ENCODE measurements around the gene FAM180B. TPM values are rescaled to one million over a fixed set of nuclear protein-coding genes. Genes with fewer than 3 reads are reported as not detected.
A peak's percentile ranks its signal among the peaks of the same experiment; 100 is the strongest.

Gene FAM180B
- total RNA-seq, 1 experiment from 2014 or later = 0.28 TPM

- Mint-ChIP-seq H3K9me3 (no peaks in the 10 kb centered on the region), H3K4me1 (peaks cover 26% of the 10 kb centered on the region), H3K27me3 (ENCODE audit: low read depth) (peaks cover 67% of the 10 kb centered on the region), H3K36me3 (no peaks in the 10 kb centered on the region), H3K4me3 (peak overlapping the region; percentile 77), H3K27ac (no peak overlapping the region)
- no peak for DNase-seq (ENCODE audit: low spot score)
- POLR2A ChIA-PET = interaction anchor here (0.6 kb wide), 1 partner anchor 193 kb away, joined by 5 read pairs; no protein-coding TSS in a partner anchor
- ATAC-seq = no peak
- CTCF ChIA-PET = interaction anchor here (1.0 to 1.4 kb wide), 2 partner anchors 12 to 40 kb away, joined by 3 read pairs; no protein-coding TSS in a partner anchor
- no peak for TF ChIP-seq ZNF425 (CRISPR knock-in tag; conservative IDR thresholded peaks at IDR 0.05)
Measured at GRCh38 chr11:47592970-47593369, 6.5 kb downstream of the FAM180B start.

GRCh38 chr11:47593492-47593933 lies 7.0 kb downstream of the FAM180B start:
- POLR2A ChIA-PET = interaction anchor here (0.6 kb wide), 1 partner anchor 194 kb away, joined by 5 read pairs; no protein-coding TSS in a partner anchor
- Mint-ChIP-seq H3K4me3 (peak overlapping the region; percentile 77), H3K27me3 (ENCODE audit: low read depth) (peaks cover 67% of the 10 kb centered on the region), H3K27ac (no peak overlapping the region), H3K4me1 (peaks cover 26% of the 10 kb centered on the region), H3K36me3 (no peaks in the 10 kb centered on the region), H3K9me3 (no peaks in the 10 kb centered on the region)
- DNase-seq (ENCODE audit: low spot score) (no peak), ATAC-seq (peak; percentile 5; the same call in 1 of the 2 replicates)
- CTCF ChIA-PET = interaction anchor here (2.4 kb wide), 1 partner anchor 24 kb away, joined by 9 read pairs; no protein-coding TSS in a partner anchor
- TF ChIP-seq GTF2I (CRISPR knock-in tag; conservative IDR thresholded peaks at IDR 0.05) (no peak), PRRX2 (CRISPR knock-in tag; IDR thresholded peaks at IDR 0.05) (no peak), PRDM15 (CRISPR knock-in tag; IDR thresholded peaks at IDR 0.05) (no peak), IRF2 (CRISPR knock-in tag; IDR thresholded peaks at IDR 0.05; ENCODE audit: borderline replicate concordance, low read depth) (no peak), ZNF416 (CRISPR knock-in tag; IDR thresholded peaks at IDR 0.05) (no peak), JUN (CRISPR knock-in tag; IDR thresholded peaks at IDR 0.05) (no peak), ZMAT4 (CRISPR knock-in tag; IDR thresholded peaks at IDR 0.05) (no peak), EMX1 (CRISPR knock-in tag; IDR thresholded peaks at IDR 0.05) (no peak), CREB1 (CRISPR knock-in tag; IDR thresholded peaks at IDR 0.05) (no peak), IRF1 (CRISPR knock-in tag; IDR thresholded peaks at IDR 0.05) (no peak)

- Mint-ChIP-seq H3K27ac (no peak within 1 kb of the TSS), H3K36me3 (no peaks in the 10 kb centered on the region), H3K9me3 (no peaks in the 10 kb centered on the region), H3K4me1 (peaks cover 30% of the 10 kb centered on the region), H3K4me3 (peak within 1 kb of the TSS; percentile 78), H3K27me3 (ENCODE audit: low read depth) (peaks cover 61% of the 10 kb centered on the region)
- ATAC-seq (peak; percentile 47), DNase-seq (ENCODE audit: low spot score) (peak; percentile 58)
- no peak for TF ChIP-seq ARID4B (CRISPR knock-in tag; IDR thresholded peaks at IDR 0.05; ENCODE audit: borderline replicate concordance)
- 0 out of 2 replicates have a peak, but pooled peaks have one; percentile 78 for TF ChIP-seq KAT7 (CRISPR knock-in tag; IDR thresholded peaks at IDR 0.05; ENCODE audit: borderline replicate concordance)
- peak; percentile 19; the same call in 1 of the 2 replicates for TF ChIP-seq ETV6 (CRISPR knock-in tag; IDR thresholded peaks at IDR 0.05)
- ChIA-PET POLR2A (interaction anchor here (0.6 to 1.1 kb wide), 3 partner anchors 11 to 471 kb away, joined by 3 read pairs; no protein-coding TSS in a partner anchor), CTCF (interaction anchor here (1.1 to 2.4 kb wide), 3 partner anchors 9 to 182 kb away, joined by 3 to 9 read pairs (median 5); no protein-coding TSS in a partner anchor)
Measured at GRCh38 chr11:47593934-47594855, 7.7 kb downstream of the FAM180B start, which contains the start of gene C1QTNF4. C1QTNF4 (minus strand) TSS chr11:47594411; CDS start chr11:47590810, 3,601 bp downstream.

Measured in WTC11 (cell line).